Fibroblast of lung (primary cell): ENCODE results near the gene ONECUT2. TPM values are rescaled to one million over a fixed set of nuclear protein-coding genes. Genes with fewer than 3 reads are reported as not detected.

ENCODE experiments used
- DNase-seq, 2 donors: peaks; one replicate each; pipeline versions ENCODE4 v3.0.0 to v3.0.0-alpha.2; 2010; ENCODE audit warnings: low read depth in 2 of 2
- H2AFZ ChIP-seq: 2 replicates; pipeline ENCODE4 v1.5.1; 2012; ENCODE audit warnings: low read length, control low read depth, inconsistent platforms
- H3K27ac ChIP-seq: 2 replicates; pipeline ENCODE4 v1.5.1; 2011; ENCODE audit warnings: low read length, control low read depth; ENCODE audit not compliant: insufficient read depth
- H3K27me3 ChIP-seq: 2 replicates; pipeline ENCODE4 v1.5.1; 2011; ENCODE audit warnings: mild to moderate bottlenecking, low read length; ENCODE audit not compliant: control insufficient read depth, insufficient read depth
- H3K36me3 ChIP-seq: 2 replicates; pipeline ENCODE4 v1.5.1; 2011; ENCODE audit warnings: low read length; ENCODE audit not compliant: control insufficient read depth, insufficient read depth
- H3K4me1 ChIP-seq: 2 replicates; pipeline ENCODE4 v1.5.1; 2011; ENCODE audit warnings: low read length; ENCODE audit not compliant: control insufficient read depth, insufficient read depth; ENCODE audit errors: extremely low read depth
- H3K4me2 ChIP-seq: 2 replicates; pipeline ENCODE4 v1.5.1; 2011; ENCODE audit warnings: low read length, control low read depth; ENCODE audit not compliant: insufficient read depth; ENCODE audit errors: extremely low read depth
- H3K4me3 ChIP-seq, 4 experiments: fragments of 200-600 bp in 1 of 4; sonication (generic) in 1 of 4; replicated peaks in 1 of 4; 2 replicates each; pipeline ENCODE4 v1.5.1; 2011 to 2016; ENCODE audit warnings: low read length in 4 of 4, low read depth in 3 of 4, mild to moderate bottlenecking in 3 of 4, control low read depth in 2 of 4, inconsistent platforms in 1 of 4, mixed read lengths in 1 of 4; ENCODE audit not compliant: insufficient read depth in 1 of 4; ENCODE audit errors: control extremely low read depth in 1 of 4
- H3K79me2 ChIP-seq: 2 replicates; pipeline ENCODE4 v1.5.1; 2012; ENCODE audit warnings: mild to moderate bottlenecking, low read length, inconsistent platforms; ENCODE audit not compliant: control insufficient read depth, insufficient read depth
- H3K9ac ChIP-seq: 2 replicates; pipeline ENCODE4 v1.5.1; 2011; ENCODE audit warnings: mild to moderate bottlenecking, low read length, control low read depth; ENCODE audit not compliant: insufficient read depth
- H3K9me3 ChIP-seq: 2 replicates; pipeline ENCODE4 v1.5.1; 2012; ENCODE audit warnings: low read depth, low read length; ENCODE audit not compliant: control insufficient read depth, insufficient read depth
- H4K20me1 ChIP-seq: 2 replicates; pipeline ENCODE4 v1.5.1; 2011; ENCODE audit warnings: low read length; ENCODE audit not compliant: control insufficient read depth, insufficient read depth; ENCODE audit errors: extremely low read depth
- CTCF ChIP-seq, 2 donors: IDR thresholded peaks in 1 of 2; conservative IDR thresholded peaks in 1 of 2; 1 replicate in 1 of 2; 2 replicates in 1 of 2; pipeline ENCODE4 v1.5.1; 2011 to 2012; ENCODE audit warnings: low read length in 2 of 2, control low read depth in 1 of 2, inconsistent platforms in 1 of 2, low read depth in 1 of 2, mild to moderate bottlenecking in 1 of 2
- EZH2 ChIP-seq: IDR thresholded peaks from 2 replicates; pipeline ENCODE4 v1.5.1; 2012; ENCODE audit warnings: low read length, control low read depth, mild to moderate bottlenecking; ENCODE audit errors: missing control alignments
- polyA plus RNA-seq, 2 donors: library from polyadenylated mRNA; depleted of rRNA in 1 of 2; stranded (reverse) in 1 of 2; unstranded in 1 of 2; fragments of >200 nt; gene quantifications; 2 replicates each; pipeline ENCODE4 v1.2.1, GENCODE V29; 2011 to 2012; ENCODE audit warnings: missing spikeins in 1 of 2
- total RNA-seq: library from RNA; depleted of rRNA; stranded (reverse); fragments of >200 nt; gene quantifications from 2 replicates; pipeline ENCODE4 v1.2.1, GENCODE V29; 2014

Gene ONECUT2
- total and polyA plus RNA-seq, 2 donors (not counting 1 experiment from before 2014, with no cell fraction given): under 0.01 TPM

- no peaks in the 10 kb centered on the region for H3K9me3 ChIP-seq
- no peak overlapping the region for H3K27ac ChIP-seq
- no peak for DNase-seq
- H3K27me3 ChIP-seq: peaks cover 39% of the 10 kb centered on the region
- no peak overlapping the region for H3K4me2 ChIP-seq
- no peak overlapping the region for H3K4me3 ChIP-seq
- H3K79me2 ChIP-seq: no peaks in the 10 kb centered on the region
- H3K9ac ChIP-seq: no peak overlapping the region
- no peaks in the 10 kb centered on the region for H3K4me1 ChIP-seq
- TF ChIP-seq EZH2 (no peak), CTCF (conservative IDR thresholded peaks at IDR 0.05 in 1 of 2, IDR thresholded peaks at IDR 0.05 in 1 of 2; ENCODE audit: low read depth in 1 of 2, low read length in 2 of 2) (no peak)
- H3K36me3 ChIP-seq: no peaks in the 10 kb centered on the region
- no peak overlapping the region for H2AFZ ChIP-seq
- no peaks in the 10 kb centered on the region for H4K20me1 ChIP-seq
Observed at GRCh38 chr18:57426187-57426586, 9.0 kb upstream of the ONECUT2 start.

GRCh38 chr18:57427429-57428201 is 7.6 kb upstream of the ONECUT2 start:
- H3K36me3 ChIP-seq: no peaks in the 10 kb centered on the region
- H3K9ac ChIP-seq: no peak overlapping the region
- TF ChIP-seq EZH2 (peak; percentile 33), CTCF (conservative IDR thresholded peaks at IDR 0.05 in 1 of 2, IDR thresholded peaks at IDR 0.05 in 1 of 2; ENCODE audit: low read depth in 1 of 2, low read length in 2 of 2) (no peak)
- no peaks in the 10 kb centered on the region for H3K4me1 ChIP-seq
- no peak for DNase-seq
- H3K27ac ChIP-seq: no peak overlapping the region
- H3K4me3 ChIP-seq: no peak overlapping the region
- no peaks in the 10 kb centered on the region for H4K20me1 ChIP-seq
- no peaks in the 10 kb centered on the region for H3K9me3 ChIP-seq
- H3K4me2 ChIP-seq: no peak overlapping the region
- H2AFZ ChIP-seq: no peak overlapping the region
- H3K79me2 ChIP-seq: no peaks in the 10 kb centered on the region
- peaks cover 49% of the 10 kb centered on the region for H3K27me3 ChIP-seq

GRCh38 chr18:57428221-57429150 is 6.7 kb upstream of the ONECUT2 start:
- Histone ChIP-seq H2AFZ (no peak overlapping the region), H3K4me2 (no peak overlapping the region)
- DNase-seq: no peak

More at GRCh38 chr18:57428221-57429150, 6.7 kb upstream of the ONECUT2 start:
- Histone ChIP-seq H4K20me1 (no peaks in the 10 kb centered on the region), H3K27ac (no peak overlapping the region), H3K79me2 (no peaks in the 10 kb centered on the region), H3K4me1 (no peaks in the 10 kb centered on the region), H3K9ac (no peak overlapping the region), H3K36me3 (no peaks in the 10 kb centered on the region), H3K27me3 (peaks cover 56% of the 10 kb centered on the region), H3K9me3 (no peaks in the 10 kb centered on the region), H3K4me3 (no peak overlapping the region)
- TF ChIP-seq CTCF (conservative IDR thresholded peaks at IDR 0.05 in 1 of 2, IDR thresholded peaks at IDR 0.05 in 1 of 2; ENCODE audit: low read depth in 1 of 2, low read length in 2 of 2) (no peak), EZH2 (peak; percentile 83)
